ENCODE data around the gene CAB39. TPM values are rescaled to one million over a fixed set of nuclear protein-coding genes. Genes with fewer than 3 reads are reported as not detected.

The CAB39 gene
- total RNA-seq, 2 donors from 2014 or later = 32.3 to 34.5 TPM

- DNase-seq = no peak
- no peaks in the 10 kb centered on the region for H3K9me3 ChIP-seq
- no peak overlapping the region for H3K27ac ChIP-seq
- intact Hi-C loops (cut with DNase I) = no loop called here
- H3K36me3 ChIP-seq (replicated peaks in 1 of 2; ENCODE audit: insufficient read depth in 1 of 2, low read depth in 2 of 2) = no peaks in the 10 kb centered on the region
- peak; percentile 38 for ATAC-seq
- WGBS, 2 donors = 92 to 96% methylated on average over 4 of the region's 4 CpGs
- no peak overlapping the region for H3K4me3 ChIP-seq
- H3K4me1 ChIP-seq = peaks cover 17% of the 10 kb centered on the region
- TF ChIP-seq CTCF (IDR thresholded peaks at IDR 0.05) (no peak), POLR2A (IDR thresholded peaks at IDR 0.05) (no peak)
- no peaks in the 10 kb centered on the region for H3K27me3 ChIP-seq
Measured at GRCh38 chr2:230774348-230774951, 61.8 kb downstream of the CAB39 start.

- no peaks in the 10 kb centered on the region for H3K9me3 ChIP-seq
- DNase-seq = no peak
- TF ChIP-seq POLR2A (IDR thresholded peaks at IDR 0.05) = no peak
- TF ChIP-seq CTCF (IDR thresholded peaks at IDR 0.05) = no peak
- no peak overlapping the region for H3K27ac ChIP-seq
- H3K4me3 ChIP-seq = no peak overlapping the region
- no peaks in the 10 kb centered on the region for H3K36me3 ChIP-seq (replicated peaks in 1 of 2; ENCODE audit: insufficient read depth in 1 of 2, low read depth in 2 of 2)
- ATAC-seq = no peak
- 85 to 88% methylated on average over 4 of the region's 4 CpGs for WGBS, 2 donors
- intact Hi-C loops (cut with DNase I) = no loop called here
- peaks cover 17% of the 10 kb centered on the region for H3K4me1 ChIP-seq
- no peaks in the 10 kb centered on the region for H3K27me3 ChIP-seq
Measured at GRCh38 chr2:230775737-230776136, 63.1 kb downstream of the CAB39 start.

GRCh38 chr2:230777721-230778120 is 65.1 kb downstream of the CAB39 start:
- Histone ChIP-seq H3K4me1 (peaks cover 20% of the 10 kb centered on the region), H3K9me3 (no peaks in the 10 kb centered on the region), H3K27me3 (no peaks in the 10 kb centered on the region), H3K27ac (no peak overlapping the region), H3K36me3 (replicated peaks in 1 of 2; ENCODE audit: insufficient read depth in 1 of 2, low read depth in 2 of 2) (no peaks in the 10 kb centered on the region), H3K4me3 (no peak overlapping the region)
- no peak for ATAC-seq
- TF ChIP-seq POLR2A (IDR thresholded peaks at IDR 0.05) (no peak), CTCF (IDR thresholded peaks at IDR 0.05) (no peak)
- no peak for DNase-seq
- whole genome bisulfite sequencing, 2 donors = 97% methylated on average over 3 of the region's 3 CpGs
- intact Hi-C loops (cut with DNase I) = no loop called here

GRCh38 chr2:230778350-230779063 is 65.9 kb downstream of the CAB39 start:
- Histone ChIP-seq H3K4me3 (no peak overlapping the region), H3K9me3 (no peaks in the 10 kb centered on the region), H3K27ac (no peak overlapping the region), H3K4me1 (peaks cover 20% of the 10 kb centered on the region), H3K36me3 (replicated peaks in 1 of 2; ENCODE audit: insufficient read depth in 1 of 2, low read depth in 2 of 2) (no peaks in the 10 kb centered on the region), H3K27me3 (no peaks in the 10 kb centered on the region)
- 69 to 78% methylated on average over 8 of the region's 8 CpGs for WGBS, 2 donors
- ATAC-seq (no peak), DNase-seq (no peak)
- TF ChIP-seq CTCF (IDR thresholded peaks at IDR 0.05) = no peak
- no peak for TF ChIP-seq POLR2A (IDR thresholded peaks at IDR 0.05)
- intact Hi-C loops (cut with DNase I) = no loop called here

GRCh38 chr2:230779126-230779525 is 66.5 kb downstream of the CAB39 start:
- ATAC-seq (no peak), DNase-seq (no peak)
- 81 to 85% methylated on average over 3 of the region's 3 CpGs for WGBS, 2 donors
- Histone ChIP-seq H3K36me3 (replicated peaks in 1 of 2; ENCODE audit: insufficient read depth in 1 of 2, low read depth in 2 of 2) (no peaks in the 10 kb centered on the region), H3K27ac (no peak overlapping the region), H3K9me3 (no peaks in the 10 kb centered on the region), H3K27me3 (no peaks in the 10 kb centered on the region), H3K4me3 (no peak overlapping the region), H3K4me1 (peaks cover 20% of the 10 kb centered on the region)
- intact Hi-C loops (cut with DNase I) = no loop called here
- no peak for TF ChIP-seq CTCF (IDR thresholded peaks at IDR 0.05)
- no peak for TF ChIP-seq POLR2A (IDR thresholded peaks at IDR 0.05)
